ENCODE data around the gene YY1AP1.
"Not testable (repeated sequence)": the region's sequence is repeated elsewhere in the genome, so short reads cannot be mapped to it uniquely, and the experiment has no call there.

DNA sequence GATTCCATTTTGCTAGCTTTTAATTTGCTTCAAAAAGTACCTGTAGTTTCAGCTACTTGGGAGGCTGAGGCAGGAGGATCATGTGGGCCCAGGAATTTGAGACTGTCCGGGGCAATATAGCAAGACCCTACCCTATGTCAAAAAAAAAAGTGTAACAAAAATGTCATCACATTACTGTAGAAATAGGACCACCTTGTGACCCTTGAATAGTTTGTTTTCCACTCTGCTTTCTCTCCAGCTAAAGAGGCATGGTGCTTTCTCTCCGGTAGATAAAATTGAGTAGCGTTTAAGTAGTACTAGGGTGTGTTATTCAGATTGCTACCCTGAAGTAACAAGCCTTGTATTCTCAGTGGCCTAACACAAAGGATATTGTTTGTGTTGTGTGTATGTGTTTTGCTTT lies 24.1 kb upstream of the YY1AP1 start:
- TF ChIP-seq, protein P1, sequence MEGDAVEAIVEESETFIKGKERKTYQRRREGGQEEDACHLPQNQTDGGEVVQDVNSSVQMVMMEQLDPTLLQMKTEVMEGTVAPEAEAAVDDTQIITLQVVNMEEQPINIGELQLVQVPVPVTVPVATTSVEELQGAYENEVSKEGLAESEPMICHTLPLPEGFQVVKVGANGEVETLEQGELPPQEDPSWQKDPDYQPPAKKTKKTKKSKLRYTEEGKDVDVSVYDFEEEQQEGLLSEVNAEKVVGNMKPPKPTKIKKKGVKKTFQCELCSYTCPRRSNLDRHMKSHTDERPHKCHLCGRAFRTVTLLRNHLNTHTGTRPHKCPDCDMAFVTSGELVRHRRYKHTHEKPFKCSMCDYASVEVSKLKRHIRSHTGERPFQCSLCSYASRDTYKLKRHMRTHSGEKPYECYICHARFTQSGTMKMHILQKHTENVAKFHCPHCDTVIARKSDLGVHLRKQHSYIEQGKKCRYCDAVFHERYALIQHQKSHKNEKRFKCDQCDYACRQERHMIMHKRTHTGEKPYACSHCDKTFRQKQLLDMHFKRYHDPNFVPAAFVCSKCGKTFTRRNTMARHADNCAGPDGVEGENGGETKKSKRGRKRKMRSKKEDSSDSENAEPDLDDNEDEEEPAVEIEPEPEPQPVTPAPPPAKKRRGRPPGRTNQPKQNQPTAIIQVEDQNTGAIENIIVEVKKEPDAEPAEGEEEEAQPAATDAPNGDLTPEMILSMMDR (IDR thresholded peaks at IDR 0.05 in 8 of 11, conservative IDR thresholded peaks at IDR 0.05 in 3 of 11), result not testable (repeated sequence)
- not testable (repeated sequence) for TF ChIP-seq POLR2AphosphoS5 (IDR thresholded peaks at IDR 0.05)

Measured in spleen (tissue), 7 donors.